Common myeloid progenitor, CD34-positive (primary cell): ENCODE measurements around the gene RHEBL1.

ENCODE experiments used
- CTCF ChIA-PET: fragments of 350-600 bp; sonication (Branson Sonifier 250); formaldehyde crosslinking; loops from one replicate; lab custom pipeline; 2021; ENCODE audit warnings: antibody characterized with exemption; lab: Charles Lee
- POLR2A ChIA-PET: fragments of 350-600 bp; sonication (Branson Sonifier 250); formaldehyde crosslinking; loops from one replicate; lab custom pipeline; 2021; ENCODE audit warnings: antibody characterized with exemption; lab: Charles Lee
- DNase-seq, 3 donors: peaks; one replicate each; pipeline versions ENCODE4 v3.0.0 to v3.0.0-alpha.2; 2013
- H3K27ac ChIP-seq, 2 experiments: 1 replicate in 1 of 2; 2 replicates in 1 of 2; pipeline ENCODE4 v1.7.0; 2013; ENCODE audit warnings: inconsistent platforms in 2 of 2, low read length in 2 of 2, mild to moderate bottlenecking in 2 of 2, low read depth in 1 of 2, moderate library complexity in 1 of 2; ENCODE audit not compliant: severe bottlenecking in 2 of 2, insufficient read depth in 1 of 2, poor library complexity in 1 of 2
- H3K27me3 ChIP-seq, 5 experiments: replicated peaks in 2 of 5; 1 replicate in 3 of 5; 2 replicates in 2 of 5; pipeline versions ENCODE4 v1.6.1 to v1.7.0; 2013; ENCODE audit warnings: low read length in 4 of 5, mild to moderate bottlenecking in 2 of 5, moderate library complexity in 2 of 5, inconsistent platforms in 1 of 5; ENCODE audit not compliant: insufficient read depth in 5 of 5, control insufficient read depth in 4 of 5
- H3K36me3 ChIP-seq, 4 experiments: 1 replicate in 2 of 4; 2 replicates in 2 of 4; pipeline versions ENCODE4 v1.6.1 to v1.7.0; 2013; ENCODE audit warnings: low read length in 3 of 4, control low read depth in 1 of 4, mild to moderate bottlenecking in 1 of 4; ENCODE audit not compliant: control insufficient read depth in 4 of 4, insufficient read depth in 4 of 4
- H3K4me1 ChIP-seq, 4 experiments: 1 replicate in 3 of 4; 2 replicates in 1 of 4; pipeline versions ENCODE4 v1.6.1 to v1.7.1; 2013; ENCODE audit warnings: low read length in 3 of 4, mild to moderate bottlenecking in 3 of 4, control low read depth in 1 of 4, inconsistent platforms in 1 of 4, moderate library complexity in 1 of 4; ENCODE audit not compliant: control insufficient read depth in 4 of 4, insufficient read depth in 4 of 4; ENCODE audit errors: control extremely low read depth in 1 of 4
- H3K4me3 ChIP-seq, 7 experiments: 1 replicate in 4 of 7; 2 replicates in 3 of 7; pipeline versions ENCODE4 v1.5.1 to v1.7.0; 2013; ENCODE audit warnings: mild to moderate bottlenecking in 7 of 7, low read length in 6 of 7, moderate library complexity in 6 of 7, inconsistent platforms in 2 of 7, low read depth in 2 of 7, control low read depth in 1 of 7; ENCODE audit not compliant: insufficient read depth in 4 of 7, control insufficient read depth in 1 of 7; ENCODE audit errors: extremely low read depth in 1 of 7
- H3K9me3 ChIP-seq, 5 experiments: 1 replicate in 4 of 5; 2 replicates in 1 of 5; pipeline versions ENCODE4 v1.6.1 to v1.7.1; 2013; ENCODE audit warnings: low read length in 4 of 5, mild to moderate bottlenecking in 2 of 5, inconsistent platforms in 1 of 5, low read depth in 1 of 5, moderate library complexity in 1 of 5; ENCODE audit not compliant: control insufficient read depth in 4 of 5, insufficient read depth in 2 of 5; ENCODE audit errors: control extremely low read depth in 1 of 5
- WGBS: methylation state at CpG from one replicate; pipeline ENCODE4 v1.1.5; 2013; ENCODE audit not compliant: insufficient coverage; 5-methylcytosine and 5-hydroxymethylcytosine counted together

Gene RHEBL1

GRCh38 chr12:49105504-49106084 is 35.8 kb upstream of the RHEBL1 start:
- H3K9me3 ChIP-seq = no peaks in the 10 kb centered on the region
- H3K27ac ChIP-seq = no peak overlapping the region
- H3K4me1 ChIP-seq = peaks cover 4 to 22% (median 20%) of the 10 kb centered on the region in 4 experiments
- ChIA-PET CTCF (interaction anchor here (1.6 to 20.9 kb wide), 6 partner anchors 10 to 130 kb away, joined by 4 to 326 read pairs (median 99); partner anchors contain the start of genes DHH, RHEBL1 and TUBA1B), POLR2A (no interaction called here)
- H3K36me3 ChIP-seq = peaks cover 19 to 61% (median 46%) of the 10 kb centered on the region in 4 experiments
- no peak for DNase-seq
- H3K27me3 ChIP-seq = no peaks in the 10 kb centered on the region
- H3K4me3 ChIP-seq = no peak overlapping the region
- WGBS = 96% methylated on average over 4 of the region's 9 CpGs

GRCh38 chr12:49104822-49105221 is 35.0 kb upstream of the RHEBL1 start:
- H3K27ac ChIP-seq = no peak overlapping the region
- no peaks in the 10 kb centered on the region for H3K27me3 ChIP-seq
- ChIA-PET CTCF (interaction anchor here (0.9 to 20.9 kb wide), 6 partner anchors 9 to 62 kb away, joined by 3 to 326 read pairs (median 99); partner anchors contain the start of genes DHH, RHEBL1 and TUBA1B), POLR2A (no interaction called here)
- H3K4me3 ChIP-seq = no peak overlapping the region
- 100% methylated on average over 1 of the region's 3 CpGs for WGBS
- H3K4me1 ChIP-seq = peaks cover 4 to 20% (median 18%) of the 10 kb centered on the region in 4 experiments
- DNase-seq = no peak
- no peaks in the 10 kb centered on the region for H3K9me3 ChIP-seq
- H3K36me3 ChIP-seq = peaks cover 19 to 69% (median 52%) of the 10 kb centered on the region in 4 experiments

- ChIA-PET POLR2A (interaction anchor here (0.7 to 1.1 kb wide), 2 partner anchors 8 to 102 kb away, joined by 3 read pairs; no protein-coding TSS in a partner anchor), CTCF (interaction anchor here (1.1 to 20.9 kb wide), 9 partner anchors 4 to 136 kb away, joined by 4 to 326 read pairs (median 22); partner anchors contain the start of genes DHH, LMBR1L, RHEBL1 and TUBA1B)
- 100% methylated on average over 4 of the region's 6 CpGs for WGBS
- Histone ChIP-seq H3K4me3 (no peak overlapping the region), H3K27me3 (peaks cover 0 to 7% (median 1%) of the 10 kb centered on the region in 5 experiments), H3K4me1 (peaks cover 0 to 6% (median 0%) of the 10 kb centered on the region in 4 experiments), H3K27ac (no peak overlapping the region), H3K9me3 (no peaks in the 10 kb centered on the region), H3K36me3 (peaks cover 23 to 85% (median 60%) of the 10 kb centered on the region in 4 experiments)
- no peak for DNase-seq
Observed at GRCh38 chr12:49100380-49100779, 30.6 kb upstream of the RHEBL1 start.

GRCh38 chr12:49098703-49099102 is 28.9 kb upstream of the RHEBL1 start:
- peaks cover 5 to 24% (median 10%) of the 10 kb centered on the region in 5 experiments for H3K27me3 ChIP-seq
- no peak overlapping the region for H3K4me3 ChIP-seq
- H3K36me3 ChIP-seq = peaks cover 19 to 69% (median 51%) of the 10 kb centered on the region in 4 experiments
- H3K4me1 ChIP-seq = peaks cover 0 to 13% (median 10%) of the 10 kb centered on the region in 4 experiments
- WGBS = no CpG with 5 or more reads among the region's 2 CpGs
- ChIA-PET CTCF (interaction anchor here (0.7 to 20.9 kb wide), 18 partner anchors 9 to 178 kb away, joined by 3 to 326 read pairs (median 4); partner anchors contain the start of genes LMBR1L, RHEBL1 and TUBA1B), POLR2A (interaction anchor here (0.6 to 1.0 kb wide), 3 partner anchors 32 to 136 kb away, joined by 3 to 4 read pairs (median 4); no protein-coding TSS in a partner anchor)
- no peaks in the 10 kb centered on the region for H3K9me3 ChIP-seq
- no peak overlapping the region for H3K27ac ChIP-seq
- DNase-seq = no peak

- Histone ChIP-seq H3K36me3 (peaks cover 19 to 62% (median 45%) of the 10 kb centered on the region in 4 experiments), H3K27me3 (peaks cover 5 to 30% (median 16%) of the 10 kb centered on the region in 5 experiments), H3K4me1 (peaks cover 0 to 17% (median 12%) of the 10 kb centered on the region in 4 experiments), H3K9me3 (no peaks in the 10 kb centered on the region), H3K27ac (no peak overlapping the region), H3K4me3 (no peak overlapping the region)
- ChIA-PET POLR2A (interaction anchor here (1.0 kb wide), 1 partner anchor 33 kb away, joined by 3 read pairs; no protein-coding TSS in a partner anchor), CTCF (interaction anchor here (0.7 to 20.9 kb wide), 14 partner anchors 10 to 177 kb away, joined by 3 to 326 read pairs (median 4); partner anchors contain the start of genes LMBR1L, RHEBL1 and TUBA1B)
- 92% methylated on average over 3 of the region's 4 CpGs for WGBS
- DNase-seq = peak; percentile 53 to 76 (median 65)
Observed at GRCh38 chr12:49098035-49098451, 28.3 kb upstream of the RHEBL1 start.

GRCh38 chr12:49097381-49097780 is 27.6 kb upstream of the RHEBL1 start:
- ChIA-PET POLR2A (no interaction called here), CTCF (interaction anchor here (1.1 to 20.9 kb wide), 9 partner anchors 10 to 145 kb away, joined by 3 to 326 read pairs (median 6); partner anchors contain the start of genes LMBR1L, RHEBL1 and TUBA1B)
- peaks cover 16 to 56% (median 39%) of the 10 kb centered on the region in 4 experiments for H3K36me3 ChIP-seq
- DNase-seq = no peak
- H3K27me3 ChIP-seq = peaks cover 10 to 37% (median 21%) of the 10 kb centered on the region in 5 experiments
- no peak overlapping the region for H3K27ac ChIP-seq
- WGBS = 100% methylated on average over 1 of the region's 3 CpGs
- peaks cover 0 to 20% (median 18%) of the 10 kb centered on the region in 4 experiments for H3K4me1 ChIP-seq
- H3K9me3 ChIP-seq = no peaks in the 10 kb centered on the region
- H3K4me3 ChIP-seq = no peak overlapping the region
